HL-60 (cell line): ENCODE measurements around the gene LSAMP.

Experiments used
- GABPA ChIP-seq: IDR thresholded peaks from 2 replicates; pipeline ENCODE4 v1.6.1; 2012; ENCODE audit warnings: low read depth
- TF ChIP-seq, protein P1 (sequence below): IDR thresholded peaks from one replicate; pipeline ENCODE4 v1.5.1; 2011; ENCODE audit warnings: low read length, control low read depth, inconsistent platforms; ENCODE audit not compliant: insufficient read depth

DNA sequence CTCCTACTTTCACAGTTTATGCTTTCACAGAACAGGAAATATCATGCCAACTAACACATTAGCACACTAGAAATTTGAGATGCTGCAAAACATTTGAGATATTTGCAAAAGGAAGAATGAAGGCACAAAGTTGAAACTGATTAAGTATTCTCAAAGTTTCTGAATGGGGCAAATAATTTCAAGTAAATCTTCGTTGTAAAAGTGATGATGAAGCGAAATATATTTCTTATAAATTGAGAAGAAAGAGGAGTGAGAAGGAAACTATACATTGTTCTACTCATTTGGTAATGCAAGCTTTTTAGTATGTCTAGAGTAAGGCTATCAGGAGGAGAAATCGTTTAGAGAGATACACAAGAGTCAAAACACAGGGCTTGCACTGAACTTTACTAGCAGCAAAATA is 24.3 kb upstream of the LSAMP start:
- no peak for TF ChIP-seq GABPA
- TF ChIP-seq, protein P1, sequence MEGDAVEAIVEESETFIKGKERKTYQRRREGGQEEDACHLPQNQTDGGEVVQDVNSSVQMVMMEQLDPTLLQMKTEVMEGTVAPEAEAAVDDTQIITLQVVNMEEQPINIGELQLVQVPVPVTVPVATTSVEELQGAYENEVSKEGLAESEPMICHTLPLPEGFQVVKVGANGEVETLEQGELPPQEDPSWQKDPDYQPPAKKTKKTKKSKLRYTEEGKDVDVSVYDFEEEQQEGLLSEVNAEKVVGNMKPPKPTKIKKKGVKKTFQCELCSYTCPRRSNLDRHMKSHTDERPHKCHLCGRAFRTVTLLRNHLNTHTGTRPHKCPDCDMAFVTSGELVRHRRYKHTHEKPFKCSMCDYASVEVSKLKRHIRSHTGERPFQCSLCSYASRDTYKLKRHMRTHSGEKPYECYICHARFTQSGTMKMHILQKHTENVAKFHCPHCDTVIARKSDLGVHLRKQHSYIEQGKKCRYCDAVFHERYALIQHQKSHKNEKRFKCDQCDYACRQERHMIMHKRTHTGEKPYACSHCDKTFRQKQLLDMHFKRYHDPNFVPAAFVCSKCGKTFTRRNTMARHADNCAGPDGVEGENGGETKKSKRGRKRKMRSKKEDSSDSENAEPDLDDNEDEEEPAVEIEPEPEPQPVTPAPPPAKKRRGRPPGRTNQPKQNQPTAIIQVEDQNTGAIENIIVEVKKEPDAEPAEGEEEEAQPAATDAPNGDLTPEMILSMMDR: no peak
